RWPE2 (cell line): ENCODE results near the gene PRSS12.

Experiments
- ATAC-seq: fragments of 200-7000 bp; cut with Tn5 transposase; 3 replicates; pipeline ENCODE4 v1.9.1; 2021; ENCODE audit warnings: low read depth
- DNase-seq: peaks from one replicate; pipeline ENCODE4 v3.0.0-alpha.2; 2020; ENCODE audit warnings: low spot score
- H3K27ac ChIP-seq: fragments of 450-650 bp; 2 replicates; pipeline ENCODE4 v1.5.1; 2017; ENCODE audit warnings: mild to moderate bottlenecking; ENCODE audit not compliant: poor library complexity, severe bottlenecking
- H3K27me3 ChIP-seq: fragments of 250-450 bp; sonication (Bioruptor Pico); 2 replicates; pipeline ENCODE4 v1.5.1; 2021; ENCODE audit warnings: mild to moderate bottlenecking, moderate library complexity; ENCODE audit not compliant: insufficient read depth, poor library complexity, severe bottlenecking
- H3K36me3 ChIP-seq: fragments of 250-450 bp; sonication (Bioruptor Pico); 2 replicates; pipeline ENCODE4 v1.5.1; 2020; ENCODE audit warnings: low read depth, mild to moderate bottlenecking, moderate library complexity
- H3K4me1 ChIP-seq: fragments of 250-450 bp; sonication (Bioruptor Pico); 2 replicates; pipeline ENCODE4 v1.5.1; 2021; ENCODE audit warnings: mild to moderate bottlenecking, moderate library complexity; ENCODE audit not compliant: insufficient read depth, poor library complexity, severe bottlenecking
- H3K4me3 ChIP-seq: fragments of 250-450 bp; sonication (Bioruptor Pico); 2 replicates; pipeline ENCODE4 v1.5.1; 2021; ENCODE audit warnings: mild to moderate bottlenecking, moderate library complexity; ENCODE audit not compliant: severe bottlenecking
- H3K9me3 ChIP-seq: fragments of 250-450 bp; sonication (Bioruptor Pico); 2 replicates; pipeline ENCODE4 v1.5.1; 2021; ENCODE audit warnings: mild to moderate bottlenecking, moderate library complexity; ENCODE audit not compliant: severe bottlenecking
- CTCF ChIP-seq: fragments of 450-650 bp; IDR thresholded peaks from one replicate; pipeline ENCODE4 v1.5.1; 2017; ENCODE audit warnings: mild to moderate bottlenecking, moderate library complexity; ENCODE audit not compliant: poor library complexity, severe bottlenecking

PRSS12 gene

GRCh38 chr4:118279920-118280432 lies 72.8 kb downstream of the PRSS12 start:
- no peak for ATAC-seq
- Histone ChIP-seq H3K9me3 (no peaks in the 10 kb centered on the region), H3K27me3 (no peaks in the 10 kb centered on the region), H3K4me3 (peak overlapping the region; percentile 88), H3K27ac (peak overlapping the region; percentile 82), H3K4me1 (peaks cover 21% of the 10 kb centered on the region), H3K36me3 (peaks cover 39% of the 10 kb centered on the region)
- no peak for TF ChIP-seq CTCF
- DNase-seq: no peak

DNA sequence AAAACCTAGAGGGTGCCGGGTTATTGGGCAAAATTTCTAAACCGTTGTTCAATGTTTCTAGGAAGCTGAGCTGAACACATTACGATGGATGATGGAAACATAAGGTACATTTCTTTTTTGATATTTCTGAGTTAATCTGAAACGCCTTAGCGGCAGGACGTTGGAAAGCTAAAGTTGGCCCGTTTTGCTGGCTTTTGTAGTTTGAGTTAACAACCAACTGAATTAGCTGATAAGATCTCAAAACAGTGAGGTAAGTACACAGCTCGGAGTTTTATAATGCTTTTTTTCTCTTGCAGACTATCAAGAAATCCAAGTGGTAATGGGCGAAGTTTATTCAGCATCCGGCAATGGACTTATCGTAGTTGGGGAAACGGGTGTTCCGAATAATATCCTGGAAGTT lies 73.5 kb downstream of the PRSS12 start:
- peak overlapping the region; percentile 88 for H3K4me3 ChIP-seq
- TF ChIP-seq CTCF: no peak
- peaks cover 21% of the 10 kb centered on the region for H3K4me1 ChIP-seq
- H3K27me3 ChIP-seq: no peaks in the 10 kb centered on the region
- no peak for DNase-seq
- H3K27ac ChIP-seq: peak overlapping the region; percentile 82
- no peaks in the 10 kb centered on the region for H3K9me3 ChIP-seq
- no peak for ATAC-seq
- peaks cover 39% of the 10 kb centered on the region for H3K36me3 ChIP-seq

GRCh38 chr4:118278473-118279274 lies 74.1 kb downstream of the PRSS12 start:
- Histone ChIP-seq H3K27ac (peak overlapping the region; percentile 82), H3K36me3 (peaks cover 39% of the 10 kb centered on the region), H3K4me1 (peaks cover 21% of the 10 kb centered on the region), H3K9me3 (no peaks in the 10 kb centered on the region), H3K4me3 (peak overlapping the region; percentile 88), H3K27me3 (no peaks in the 10 kb centered on the region)
- TF ChIP-seq CTCF: no peak
- DNase-seq: peak; percentile 98
- peak; percentile 77 for ATAC-seq

DNA sequence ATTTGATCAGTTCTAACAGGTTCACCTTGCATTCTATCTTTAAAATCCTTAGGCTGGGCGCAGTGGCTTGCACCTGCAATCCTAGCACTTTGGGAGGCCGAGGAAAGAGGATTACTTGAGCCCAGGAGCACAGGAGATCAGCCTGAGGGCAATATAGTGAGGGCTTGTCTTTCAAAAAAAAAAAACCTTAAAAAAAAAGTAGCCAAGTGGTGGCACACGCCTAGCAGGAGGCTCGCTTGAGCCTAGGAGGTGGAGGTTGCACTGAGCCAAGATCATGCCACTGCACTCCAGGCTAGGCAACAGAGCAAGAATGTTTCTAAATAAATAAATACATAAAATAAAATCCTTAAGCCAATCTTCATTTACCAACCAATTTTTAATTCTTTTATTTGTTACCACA lies 75.6 kb downstream of the PRSS12 start:
- DNase-seq: no peak
- H3K4me1 ChIP-seq: peaks cover 16% of the 10 kb centered on the region
- no peak overlapping the region for H3K4me3 ChIP-seq
- no peak overlapping the region for H3K27ac ChIP-seq
- peaks cover 36% of the 10 kb centered on the region for H3K36me3 ChIP-seq
- no peaks in the 10 kb centered on the region for H3K9me3 ChIP-seq
- no peak for TF ChIP-seq CTCF
- no peak for ATAC-seq
- no peaks in the 10 kb centered on the region for H3K27me3 ChIP-seq

DNA sequence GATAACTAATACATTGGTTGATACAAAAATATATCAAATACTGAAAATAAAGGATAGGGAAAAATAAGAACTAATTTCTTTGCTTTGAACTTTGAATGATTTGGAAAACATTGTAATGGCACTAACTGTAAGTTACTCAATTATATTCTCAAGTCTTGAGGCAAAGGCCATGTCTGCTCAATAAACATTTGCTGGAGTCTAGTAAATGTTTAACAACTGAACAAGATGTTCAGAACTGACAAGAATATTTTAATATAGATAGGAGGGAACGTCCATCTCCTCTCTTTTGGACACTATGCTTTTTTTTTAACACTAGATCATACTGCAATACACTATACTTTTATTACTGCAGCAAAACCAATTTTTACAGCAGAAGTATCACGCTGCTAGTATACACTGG lies 76.2 kb downstream of the PRSS12 start:
- no peak overlapping the region for H3K4me3 ChIP-seq
- peaks cover 12% of the 10 kb centered on the region for H3K4me1 ChIP-seq
- DNase-seq: no peak
- no peak overlapping the region for H3K27ac ChIP-seq
- no peak for TF ChIP-seq CTCF
- peaks cover 29% of the 10 kb centered on the region for H3K36me3 ChIP-seq
- no peaks in the 10 kb centered on the region for H3K27me3 ChIP-seq
- no peak for ATAC-seq
- H3K9me3 ChIP-seq: no peaks in the 10 kb centered on the region
